ENCODE data around the gene GLI3.

DNA sequence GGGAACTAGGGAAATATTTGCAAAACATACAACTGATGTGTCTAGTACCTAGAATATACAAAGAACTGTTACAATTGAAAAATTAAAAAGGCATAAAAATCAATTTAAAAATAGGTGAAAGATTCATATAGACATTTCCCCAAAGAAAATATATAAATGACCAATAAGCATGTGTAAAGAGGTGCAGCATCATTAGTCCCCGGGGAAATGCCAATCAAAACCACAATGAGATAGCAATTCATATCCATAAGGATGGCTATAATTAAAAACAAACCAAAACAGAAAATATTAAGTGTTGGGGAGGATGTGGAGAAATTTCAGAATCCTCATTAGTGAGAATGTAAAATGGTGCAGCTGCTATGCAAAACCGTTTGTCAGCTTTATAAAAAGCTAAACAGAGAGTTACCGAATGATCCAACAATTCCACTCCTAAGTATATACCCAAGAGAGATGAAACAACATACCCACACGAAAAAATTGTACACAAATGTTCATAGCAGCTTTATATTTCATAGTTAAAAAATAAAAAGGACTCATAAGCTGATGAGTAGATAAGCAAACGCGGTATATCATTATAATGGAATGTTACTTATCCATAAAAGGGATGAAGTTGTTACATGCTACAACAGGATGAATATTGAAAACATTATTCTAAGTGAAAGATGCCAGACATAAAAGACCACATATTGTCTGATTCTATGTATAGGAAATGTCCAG, 324.0 kb downstream of the GLI3 start:
- no peak for TF ChIP-seq CTCF (conservative IDR thresholded peaks at IDR 0.05 in 1 of 2, IDR thresholded peaks at IDR 0.05 in 1 of 2; ENCODE audit: low read depth in 1 of 2, low read length in 2 of 2)
- TF ChIP-seq EZH2 (IDR thresholded peaks at IDR 0.05; ENCODE audit: low read length, missing control alignments) = no peak

All from fibroblast of lung (primary cell).